Vagina (tissue), 2 donors: ENCODE data around the gene UBE2E2. TPM values are rescaled to one million over a fixed set of nuclear protein-coding genes. Genes with fewer than 3 reads are reported as not detected.

Experiments
- DNase-seq, 2 donors: peaks; one replicate each; pipeline ENCODE4 v3.0.0-alpha.2; 2017; ENCODE audit errors: extremely low spot score in 2 of 2
- H3K27ac ChIP-seq: fragments of 200-600 bp; sonication (generic); one replicate; pipeline ENCODE4 v1.5.1; 2019
- H3K27me3 ChIP-seq: fragments of 200-600 bp; sonication (generic); one replicate; pipeline ENCODE4 v1.5.1; 2019
- H3K36me3 ChIP-seq, 2 donors: fragments of 200-600 bp; sonication (generic); one replicate each; pipeline ENCODE4 v1.5.1; 2017 to 2019
- H3K4me1 ChIP-seq: fragments of 200-600 bp; sonication (generic); one replicate; pipeline ENCODE4 v1.5.1; 2019
- H3K4me3 ChIP-seq, 2 donors: fragments of 200-600 bp; sonication (generic); 1 replicate in 1 of 2; 2 replicates in 1 of 2; pipeline ENCODE4 v1.5.1; 2016 to 2019
- H3K9me3 ChIP-seq: fragments of 200-600 bp; sonication (generic); one replicate; pipeline ENCODE4 v1.5.1; 2019
- CTCF ChIP-seq, 3 experiments: fragments of 450-650 bp in 2 of 3; fragments of 200-600 bp in 1 of 3; sonication (generic) in 1 of 3; IDR thresholded peaks; one replicate each; pipeline ENCODE4 v1.5.1; 2017 to 2019; ENCODE audit warnings: antibody characterized with exemption in 3 of 3, mild to moderate bottlenecking in 2 of 3, moderate library complexity in 2 of 3
- POLR2A ChIP-seq, 2 donors: fragments of 450-650 bp; IDR thresholded peaks; one replicate each; pipeline ENCODE4 v1.6.1; 2017; ENCODE audit warnings: antibody characterized with exemption in 2 of 2, mild to moderate bottlenecking in 2 of 2, moderate library complexity in 2 of 2
- POLR2AphosphoS5 ChIP-seq, 2 donors: sonication (generic); formaldehyde crosslinking; IDR thresholded peaks; one replicate each; pipeline ENCODE4 v1.9.0; 2017; ENCODE audit warnings: antibody characterized with exemption in 2 of 2, mild to moderate bottlenecking in 2 of 2, low read depth in 1 of 2; ENCODE audit not compliant: insufficient read depth in 1 of 2
- intact Hi-C: fragments of 100-400 bp; cut with DNase I; formaldehyde crosslinking; loops from one replicate; pipeline ENCODE4 v1.15.1; 2023
- total RNA-seq: library from RNA; depleted of rRNA; stranded (reverse); fragments of >200 nt; gene quantifications from one replicate; pipeline ENCODE4 v1.2.3, GENCODE V29; 2016

UBE2E2 gene
- total RNA-seq, 1 donor from 2014 or later = 31.2 TPM

GRCh38 chr3:23492057-23492456, 288.9 kb downstream of the UBE2E2 start:
- H3K4me3 ChIP-seq = no peak overlapping the region
- H3K27ac ChIP-seq = no peak overlapping the region
- no peaks in the 10 kb centered on the region for H3K9me3 ChIP-seq
- H3K36me3 ChIP-seq = no peaks in the 10 kb centered on the region
- peaks cover 16% of the 10 kb centered on the region for H3K4me1 ChIP-seq
- DNase-seq = no peak
- H3K27me3 ChIP-seq = no peaks in the 10 kb centered on the region
- intact Hi-C loops = no loop called here
- TF ChIP-seq POLR2AphosphoS5 (IDR thresholded peaks at IDR 0.05; ENCODE audit: insufficient read depth in 1 of 2, low read depth in 1 of 2) = no peak
- TF ChIP-seq CTCF (IDR thresholded peaks at IDR 0.05) = no peak
- TF ChIP-seq POLR2A (IDR thresholded peaks at IDR 0.05) = no peak

GRCh38 chr3:23493889-23494288, 290.8 kb downstream of the UBE2E2 start:
- no peak for DNase-seq
- intact Hi-C loops = no loop called here
- Histone ChIP-seq H3K36me3 (no peaks in the 10 kb centered on the region), H3K9me3 (no peaks in the 10 kb centered on the region), H3K4me1 (peaks cover 16% of the 10 kb centered on the region), H3K4me3 (no peak overlapping the region), H3K27me3 (no peaks in the 10 kb centered on the region), H3K27ac (no peak overlapping the region)
- TF ChIP-seq POLR2A (IDR thresholded peaks at IDR 0.05) (no peak), CTCF (IDR thresholded peaks at IDR 0.05) (no peak), POLR2AphosphoS5 (IDR thresholded peaks at IDR 0.05; ENCODE audit: insufficient read depth in 1 of 2, low read depth in 1 of 2) (no peak)

DNA sequence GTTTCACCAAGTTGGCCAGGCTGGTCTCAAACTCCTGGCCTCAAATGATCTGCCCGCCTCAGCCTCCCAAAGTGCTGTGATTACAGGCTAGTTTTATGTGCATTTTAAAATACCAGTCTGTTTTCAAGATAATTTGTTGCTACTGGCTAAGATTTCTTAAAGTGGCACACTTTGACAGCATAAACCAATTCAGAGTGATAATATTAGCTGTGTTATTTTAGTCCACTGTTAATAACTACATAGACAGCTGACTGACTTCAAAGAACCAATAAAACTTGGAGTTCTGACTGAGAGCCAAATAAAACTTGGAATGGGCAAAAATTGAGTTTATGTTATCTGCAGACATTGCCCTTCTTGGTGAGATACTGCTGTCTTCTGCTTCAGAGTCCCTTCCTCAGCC, 291.8 kb downstream of the UBE2E2 start:
- intact Hi-C loops = no loop called here
- no peak for DNase-seq
- Histone ChIP-seq H3K4me1 (peaks cover 16% of the 10 kb centered on the region), H3K27me3 (no peaks in the 10 kb centered on the region), H3K36me3 (no peaks in the 10 kb centered on the region), H3K9me3 (no peaks in the 10 kb centered on the region), H3K27ac (no peak overlapping the region), H3K4me3 (no peak overlapping the region)
- TF ChIP-seq CTCF (IDR thresholded peaks at IDR 0.05) = no peak
- no peak for TF ChIP-seq POLR2A (IDR thresholded peaks at IDR 0.05)
- TF ChIP-seq POLR2AphosphoS5 (IDR thresholded peaks at IDR 0.05; ENCODE audit: insufficient read depth in 1 of 2, low read depth in 1 of 2) = no peak

DNA sequence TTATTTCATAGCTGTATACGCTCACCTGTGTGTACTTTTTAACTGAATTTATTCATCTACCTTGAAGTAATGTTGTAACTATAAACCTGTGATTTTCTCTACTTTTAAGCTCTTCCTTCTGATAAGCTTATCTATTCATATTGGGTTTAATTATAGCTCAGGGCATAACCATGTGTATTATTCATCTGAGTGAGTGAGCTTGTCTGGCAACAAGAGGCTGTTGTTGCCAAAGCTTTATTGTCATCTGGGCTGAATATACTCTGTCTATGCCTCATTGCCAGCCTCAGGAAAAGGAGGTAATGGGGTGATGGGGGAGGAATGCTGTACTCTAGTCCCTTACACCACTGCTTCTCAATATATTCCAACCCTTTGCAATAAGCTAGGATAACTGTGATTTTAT, 292.4 kb downstream of the UBE2E2 start:
- Histone ChIP-seq H3K4me1 (peaks cover 16% of the 10 kb centered on the region), H3K4me3 (no peak overlapping the region), H3K27me3 (no peaks in the 10 kb centered on the region), H3K36me3 (no peaks in the 10 kb centered on the region), H3K9me3 (no peaks in the 10 kb centered on the region), H3K27ac (no peak overlapping the region)
- DNase-seq = no peak
- no peak for TF ChIP-seq POLR2A (IDR thresholded peaks at IDR 0.05)
- no peak for TF ChIP-seq CTCF (IDR thresholded peaks at IDR 0.05)
- no peak for TF ChIP-seq POLR2AphosphoS5 (IDR thresholded peaks at IDR 0.05; ENCODE audit: insufficient read depth in 1 of 2, low read depth in 1 of 2)
- intact Hi-C loops = no loop called here

DNA sequence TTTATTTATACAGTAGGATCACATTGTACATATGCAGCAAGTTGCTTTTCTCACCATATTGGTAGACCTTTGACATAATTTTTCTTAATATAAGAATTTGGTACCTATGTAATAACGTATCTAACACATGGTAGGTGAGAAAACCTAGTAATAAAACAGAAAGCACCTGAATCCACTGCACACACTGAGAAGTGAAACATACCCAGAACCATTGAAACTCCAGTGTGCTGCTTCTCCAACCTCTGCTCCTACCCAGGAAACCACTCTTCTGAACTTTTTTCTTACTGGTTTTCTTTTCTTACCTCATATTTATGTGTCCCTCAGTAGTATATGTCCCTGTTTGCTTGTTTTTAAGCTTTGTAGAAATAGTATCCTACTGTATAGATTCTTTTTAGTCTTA, 293.0 kb downstream of the UBE2E2 start:
- no peak overlapping the region for H3K4me3 ChIP-seq
- no peak overlapping the region for H3K27ac ChIP-seq

More for the DNA sequence above, 293.0 kb downstream of the UBE2E2 start:
- no peaks in the 10 kb centered on the region for H3K36me3 ChIP-seq
- H3K9me3 ChIP-seq = no peaks in the 10 kb centered on the region
- intact Hi-C loops = no loop called here
- no peaks in the 10 kb centered on the region for H3K27me3 ChIP-seq
- DNase-seq = no peak
- TF ChIP-seq CTCF (IDR thresholded peaks at IDR 0.05) = no peak
- TF ChIP-seq POLR2A (IDR thresholded peaks at IDR 0.05) = no peak
- no peak for TF ChIP-seq POLR2AphosphoS5 (IDR thresholded peaks at IDR 0.05; ENCODE audit: insufficient read depth in 1 of 2, low read depth in 1 of 2)
- peaks cover 19% of the 10 kb centered on the region for H3K4me1 ChIP-seq
